GM21447 (cell line): ENCODE results near the gene POSTN.
"Not testable (repeated sequence)": the region's sequence is repeated elsewhere in the genome, so short reads cannot be mapped to it uniquely, and the experiment has no call there.

Source experiments
- ATAC-seq: cut with Tn5 transposase; IDR thresholded peaks from one replicate; pipeline ENCODE4 v1.9.1; 2021; ENCODE audit not compliant: unreplicated experiment

Gene POSTN

GRCh38 chr13:37599519-37599918 lies 951 bp upstream of the POSTN start:
- ATAC-seq, result no peak

GRCh38 chr13:37597477-37598025 lies 1.0 kb downstream of the POSTN start:
- no peak for ATAC-seq

GRCh38 chr13:37596805-37597204 lies 1.8 kb downstream of the POSTN start:
- no peak for ATAC-seq

GRCh38 chr13:37595162-37595561 lies 3.4 kb downstream of the POSTN start:
- ATAC-seq, result no peak

GRCh38 chr13:37594550-37594949 lies 4.0 kb downstream of the POSTN start:
- no peak for ATAC-seq

GRCh38 chr13:37589381-37589780 lies 9.2 kb downstream of the POSTN start:
- not testable (repeated sequence) for ATAC-seq

GRCh38 chr13:37587236-37587635 lies 11.3 kb downstream of the POSTN start:
- ATAC-seq, result no peak

GRCh38 chr13:37586164-37586563 lies 12.4 kb downstream of the POSTN start:
- ATAC-seq, result no peak

GRCh38 chr13:37585541-37585940 lies 13.0 kb downstream of the POSTN start:
- ATAC-seq, result no peak

- ATAC-seq, result no peak
These were observed 22.0 kb downstream of the POSTN start for GRCh38 chr13:37576601-37577000.

- no peak for ATAC-seq
These were observed 33.1 kb downstream of the POSTN start for GRCh38 chr13:37565425-37565824.

GRCh38 chr13:37561031-37561430 lies 37.5 kb downstream of the POSTN start:
- no peak for ATAC-seq

- ATAC-seq, result no peak
These were observed 38.0 kb downstream of the POSTN start for GRCh38 chr13:37560526-37560925.

GRCh38 chr13:37558766-37559165 lies 39.8 kb downstream of the POSTN start:
- not testable (repeated sequence) for ATAC-seq

GRCh38 chr13:37546087-37546486 lies 52.5 kb downstream of the POSTN start:
- ATAC-seq, result no peak

- ATAC-seq, result no peak
These were observed 53.6 kb downstream of the POSTN start for GRCh38 chr13:37544995-37545394.

- no peak for ATAC-seq
These were observed 58.5 kb downstream of the POSTN start for GRCh38 chr13:37539976-37540605.

- no peak for ATAC-seq
These were observed 59.4 kb downstream of the POSTN start for GRCh38 chr13:37539170-37539569.

GRCh38 chr13:37535501-37535900 lies 63.1 kb downstream of the POSTN start:
- ATAC-seq, result no peak

GRCh38 chr13:37534676-37535075 lies 63.9 kb downstream of the POSTN start:
- ATAC-seq, result no peak

- ATAC-seq, result no peak
These were observed 64.4 kb downstream of the POSTN start for GRCh38 chr13:37534181-37534580.

GRCh38 chr13:37531049-37531448 lies 67.5 kb downstream of the POSTN start:
- ATAC-seq, result no peak

- no peak for ATAC-seq
These were observed 68.7 kb downstream of the POSTN start for GRCh38 chr13:37529751-37530385.
